ENCODE measurements around the gene TBX5.

Gene TBX5

GRCh38 chr12:114404926-114405518 is 922 bp downstream of the TBX5 start:
- no peak for DNase-seq

DNA sequence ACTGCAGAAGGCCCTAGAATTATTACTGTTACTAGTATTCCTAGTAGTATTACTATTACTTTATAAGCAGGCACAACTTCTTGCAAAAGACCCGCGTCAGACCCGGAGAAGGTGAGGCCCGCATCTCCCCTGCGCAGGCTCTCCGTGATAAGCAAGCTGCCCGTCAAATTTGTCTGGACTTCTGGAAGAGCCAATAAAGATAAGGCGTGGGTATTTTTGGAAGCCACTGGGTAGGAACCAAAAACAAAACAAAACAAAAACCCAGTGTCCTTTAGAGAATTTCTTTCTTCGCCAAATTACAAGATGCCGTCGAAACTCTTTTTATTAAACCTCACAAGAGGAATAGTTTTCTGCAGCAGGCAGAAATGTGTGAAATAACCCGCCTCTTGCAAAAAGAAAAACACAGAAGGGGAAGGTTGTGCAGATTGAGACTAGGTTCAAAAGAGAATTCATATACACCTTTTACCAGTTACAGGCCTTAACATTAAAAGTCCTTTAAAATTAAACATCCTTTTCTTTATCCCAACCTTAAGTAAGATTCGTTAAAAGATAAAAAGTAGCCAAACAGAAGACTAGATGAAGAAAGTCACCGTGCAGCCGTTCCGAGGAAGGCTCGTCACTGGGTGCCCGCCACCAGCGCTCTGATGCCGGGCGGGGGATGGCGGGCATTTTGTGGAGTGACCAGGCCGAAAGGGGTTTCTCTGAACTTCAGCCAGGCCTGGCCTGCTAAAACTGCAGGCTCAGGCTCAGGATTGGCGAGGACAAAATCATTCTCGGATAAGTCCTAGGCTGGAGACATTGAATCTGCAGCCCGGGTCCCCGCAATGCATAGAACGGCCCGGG is 1.6 kb downstream of the TBX5 start:
- no peak for DNase-seq

- DNase-seq, result no peak
Observed at GRCh38 chr12:114403690-114404066, 2.3 kb downstream of the TBX5 start.

DNA sequence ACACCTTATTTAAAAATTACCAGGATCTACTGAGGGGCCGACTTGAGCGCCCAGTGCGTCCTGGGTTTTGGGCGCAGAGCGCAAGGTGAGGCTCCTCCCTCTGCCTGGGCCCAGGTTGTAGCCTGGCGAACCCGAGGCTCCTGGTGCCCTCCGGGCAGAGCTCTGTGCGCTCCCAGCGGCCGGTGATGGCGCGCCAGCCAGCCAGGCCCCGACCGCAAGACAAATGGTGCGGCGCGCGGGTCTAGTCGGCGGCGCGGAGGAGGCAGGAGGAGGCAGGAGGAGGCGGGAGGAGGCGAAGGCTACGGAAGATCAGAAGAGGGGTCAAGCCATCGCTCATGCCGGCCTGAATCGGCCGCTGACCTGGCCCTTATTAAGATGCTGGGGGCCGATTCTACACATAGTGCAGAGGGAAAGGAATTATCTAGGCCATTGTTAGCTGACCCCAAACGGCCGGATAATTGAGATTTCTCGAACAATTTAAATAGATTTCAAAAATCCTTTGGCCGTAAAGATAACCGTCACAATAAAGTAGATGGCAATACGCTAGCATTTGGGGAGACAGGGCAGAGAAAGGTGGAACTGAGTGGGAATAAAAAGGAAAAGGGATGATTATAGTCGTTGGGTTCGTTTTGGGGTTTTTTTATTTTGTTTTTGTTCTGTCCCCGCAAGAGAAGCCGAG is 2.8 kb downstream of the TBX5 start:
- DNase-seq, result no peak

DNA sequence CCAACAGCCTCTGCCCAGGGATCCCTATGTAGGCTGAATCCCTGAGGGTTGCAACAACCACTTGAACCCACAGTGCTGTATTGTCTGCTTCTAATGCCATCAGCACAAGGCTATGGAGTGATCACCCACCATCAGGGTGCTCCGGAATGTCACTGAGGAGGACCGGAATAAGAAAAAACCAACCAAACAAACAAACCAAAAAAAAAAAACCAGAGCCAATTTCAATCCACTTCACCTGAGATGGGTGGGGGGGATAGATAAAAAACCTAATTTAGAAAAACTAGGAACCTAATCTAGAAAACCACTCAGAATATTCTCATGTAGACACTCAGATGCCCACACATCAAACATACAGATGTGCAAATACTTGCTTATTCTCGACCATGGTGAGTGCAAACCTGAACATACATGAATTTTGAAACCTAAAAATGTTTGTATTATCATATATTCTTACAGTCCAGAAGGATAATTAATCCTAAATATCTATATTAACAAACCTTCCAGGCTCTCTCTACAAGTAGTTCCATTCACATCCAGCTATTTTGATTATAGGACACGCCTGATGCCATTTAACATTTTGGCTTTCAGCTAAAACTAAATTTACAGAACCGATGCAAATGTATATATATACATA is 3.7 kb downstream of the TBX5 start:
- no peak for DNase-seq

DNA sequence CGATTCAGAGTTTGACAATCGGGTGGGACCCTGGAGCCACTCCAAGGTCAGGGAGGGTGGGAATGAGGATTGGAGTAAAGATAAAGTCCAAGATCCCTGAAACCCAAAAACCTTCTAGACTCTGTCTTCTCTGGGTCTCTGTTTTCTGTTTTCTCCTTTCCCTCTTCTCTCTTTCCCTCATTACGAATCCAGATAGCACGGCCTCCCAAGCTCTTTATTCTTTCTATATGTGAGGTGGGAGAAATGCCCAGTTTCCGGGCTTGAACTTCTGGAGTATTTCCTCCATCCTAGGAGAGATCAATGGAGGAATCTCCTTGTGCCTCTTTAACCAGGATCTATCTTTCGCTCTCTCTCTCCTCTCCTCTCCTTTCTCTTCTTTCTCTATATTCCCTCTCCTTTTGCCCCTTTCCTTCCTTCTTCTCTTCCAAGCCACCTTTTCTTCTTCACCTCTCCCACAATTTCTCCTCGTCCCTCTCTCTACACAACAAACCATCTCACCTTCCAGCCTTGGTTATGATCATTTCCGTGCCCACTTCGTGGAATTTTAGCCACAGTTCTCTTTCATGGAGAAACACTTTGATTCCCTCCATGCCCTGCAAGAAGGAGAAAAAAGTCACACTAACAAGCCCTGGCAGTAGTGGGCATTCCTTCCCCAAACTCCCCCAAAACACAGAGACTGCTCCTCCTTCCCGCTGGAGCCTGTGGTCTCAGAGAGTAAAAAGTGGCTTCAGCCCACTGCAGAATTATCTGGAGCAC is 4.4 kb downstream of the TBX5 start:
- DNase-seq, result no peak

- DNase-seq, result no peak
Observed at GRCh38 chr12:114400925-114401324, 5.0 kb downstream of the TBX5 start.

DNA sequence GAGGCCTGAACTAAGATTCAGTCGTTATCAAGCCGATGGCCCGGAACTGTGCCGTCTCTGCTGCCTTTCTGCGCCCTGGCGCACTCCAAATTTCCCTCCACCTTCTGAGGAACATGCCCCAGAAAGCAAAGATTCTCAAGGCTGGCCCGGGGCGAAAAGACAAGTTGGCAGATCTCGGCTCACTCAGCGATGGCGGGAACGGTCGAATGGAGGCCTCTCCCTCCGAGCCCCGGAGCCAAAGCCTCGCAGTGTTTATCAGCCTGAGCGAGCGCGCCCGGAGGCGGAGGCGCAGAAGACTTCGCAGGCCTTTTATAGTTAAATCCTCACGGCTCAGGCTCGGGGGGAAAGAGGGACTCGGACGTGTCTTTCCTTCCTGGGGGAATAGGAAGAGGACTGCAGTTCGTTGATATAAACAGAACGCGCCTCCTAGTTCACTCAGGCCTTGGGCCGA is 5.6 kb downstream of the TBX5 start:
- no peak for DNase-seq

DNA sequence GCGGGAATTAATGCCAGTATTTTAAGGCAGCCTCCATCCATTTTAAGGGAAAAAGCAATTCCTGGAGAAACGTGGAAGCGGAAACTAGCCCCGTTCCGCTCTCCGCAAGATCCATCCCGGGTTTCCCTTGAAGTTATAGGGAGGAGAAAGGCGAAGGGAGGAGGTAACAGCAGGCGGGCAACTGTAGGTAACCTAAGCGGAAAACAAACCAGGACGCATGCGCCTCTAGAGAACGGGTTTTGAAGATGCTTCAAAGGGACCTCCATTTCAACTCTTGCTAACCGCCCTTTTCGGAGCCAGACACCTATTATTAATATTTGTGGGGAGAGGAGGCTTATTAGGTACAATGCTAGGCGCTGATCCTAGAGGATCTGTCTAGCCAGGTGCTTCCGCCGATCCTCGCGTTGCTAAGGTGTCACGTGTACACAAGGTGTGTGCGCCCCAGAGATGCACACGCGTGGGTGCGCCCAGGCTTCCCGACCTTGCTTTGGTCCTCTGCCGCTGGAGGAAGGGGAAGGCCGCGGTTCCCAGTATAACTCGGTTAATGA is 6.2 kb downstream of the TBX5 start:
- DNase-seq, result no peak

GRCh38 chr12:114397978-114398881 is 7.7 kb downstream of the TBX5 start:
- DNase-seq, result no peak

DNA sequence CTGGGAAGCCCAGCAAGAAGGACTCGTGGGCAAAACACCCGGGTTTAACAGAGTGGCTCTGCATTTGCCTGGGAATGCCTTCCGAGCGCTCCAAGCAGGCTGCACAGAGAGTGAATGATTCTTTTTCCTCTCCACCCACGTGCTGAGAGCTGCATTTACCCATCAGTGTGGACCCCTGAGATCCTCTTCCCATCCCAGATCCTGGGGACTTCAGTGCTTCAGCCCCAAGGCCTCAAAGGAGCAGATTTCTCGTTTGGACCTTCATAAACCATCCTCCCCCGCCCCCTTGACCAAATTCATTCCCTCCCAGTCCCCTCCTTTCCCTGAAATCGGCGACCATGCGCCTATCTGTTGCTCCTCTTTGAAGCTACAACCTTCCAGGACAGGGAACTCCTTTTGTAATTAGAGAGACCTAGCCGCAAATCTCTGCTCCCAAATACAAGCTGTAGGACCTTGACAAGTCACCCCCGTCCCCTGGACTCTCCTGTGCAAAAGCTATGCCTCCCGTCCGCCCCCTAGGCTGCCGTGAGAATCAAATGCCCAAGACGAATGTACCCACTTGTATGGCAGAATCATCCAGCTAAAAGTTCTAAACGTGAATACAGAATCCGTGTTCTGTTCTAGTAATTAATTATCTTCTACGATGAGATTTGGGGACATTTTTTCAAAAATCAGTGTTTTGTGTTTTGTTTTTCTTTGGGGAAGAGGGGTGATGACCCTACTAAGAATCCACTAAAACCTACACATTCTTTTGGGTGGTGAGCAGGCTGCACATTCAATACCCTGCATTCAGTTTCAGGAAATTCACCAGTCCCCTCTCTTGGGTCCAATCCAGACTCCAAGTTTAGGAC is 8.8 kb downstream of the TBX5 start:
- DNase-seq, result no peak

- no peak for DNase-seq
Observed at GRCh38 chr12:114396153-114396868, 9.6 kb downstream of the TBX5 start.

DNA sequence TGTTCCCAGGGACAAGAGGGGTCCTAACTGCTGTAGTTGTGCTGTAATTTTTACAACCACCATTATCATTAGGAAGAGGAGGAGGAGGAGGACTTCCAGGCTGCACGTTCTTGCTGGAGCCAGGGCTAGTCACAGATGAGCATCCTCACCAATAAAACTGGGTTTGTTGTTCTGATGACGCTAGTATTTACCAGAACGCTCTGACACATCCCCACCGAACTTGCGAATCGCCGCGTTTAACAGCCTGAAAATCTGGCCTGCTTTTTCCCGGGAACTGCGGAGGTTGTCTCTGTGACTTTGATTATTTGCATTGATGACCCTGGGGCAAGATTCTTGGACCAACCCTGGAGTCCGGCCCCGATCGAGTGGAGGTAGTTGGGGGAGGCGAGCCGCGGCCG is 10.2 kb downstream of the TBX5 start:
- no peak for DNase-seq

DNA sequence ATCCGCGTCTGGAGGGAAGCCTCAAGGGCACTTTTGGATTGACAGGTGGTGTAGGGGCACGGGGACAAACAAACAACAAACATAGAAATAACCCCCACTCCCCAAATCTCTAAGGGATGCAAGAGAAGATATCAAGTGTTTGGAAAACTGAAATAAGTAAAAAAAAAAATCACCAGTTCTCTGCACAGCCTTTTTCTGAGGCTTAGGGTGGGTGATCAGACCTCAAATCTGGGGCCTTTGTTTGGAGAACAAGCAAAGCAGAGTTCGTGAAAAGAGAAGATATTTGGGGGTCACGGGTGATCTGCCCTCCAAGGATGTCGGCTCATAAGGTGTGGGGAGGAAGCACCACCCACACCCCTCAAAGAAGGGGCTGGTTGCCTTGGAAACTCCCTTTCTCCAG is 10.7 kb downstream of the TBX5 start:
- no peak for DNase-seq

DNA sequence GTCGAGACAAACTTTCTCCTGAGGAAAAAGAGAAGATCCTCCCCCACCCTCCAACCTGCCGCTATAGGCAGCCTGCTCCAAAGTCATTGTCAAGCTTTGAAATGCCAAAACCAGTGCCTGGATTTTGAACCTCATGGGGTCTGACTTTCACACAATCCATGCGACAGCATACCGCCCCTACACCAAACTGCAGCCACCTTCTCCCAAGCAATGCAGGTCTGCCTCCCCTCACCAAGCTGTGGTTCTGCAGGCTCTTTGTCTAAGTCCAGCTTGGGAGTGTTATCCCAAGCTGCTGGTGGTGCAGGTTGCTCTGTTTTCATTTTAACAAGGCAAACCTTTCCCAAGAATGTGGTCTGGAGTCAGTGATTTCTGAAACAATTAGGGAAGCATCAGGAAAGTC is 12.4 kb downstream of the TBX5 start:
- DNase-seq, result no peak

- DNase-seq, result no peak
Observed at GRCh38 chr12:114392909-114393308, 13.0 kb downstream of the TBX5 start.

DNA sequence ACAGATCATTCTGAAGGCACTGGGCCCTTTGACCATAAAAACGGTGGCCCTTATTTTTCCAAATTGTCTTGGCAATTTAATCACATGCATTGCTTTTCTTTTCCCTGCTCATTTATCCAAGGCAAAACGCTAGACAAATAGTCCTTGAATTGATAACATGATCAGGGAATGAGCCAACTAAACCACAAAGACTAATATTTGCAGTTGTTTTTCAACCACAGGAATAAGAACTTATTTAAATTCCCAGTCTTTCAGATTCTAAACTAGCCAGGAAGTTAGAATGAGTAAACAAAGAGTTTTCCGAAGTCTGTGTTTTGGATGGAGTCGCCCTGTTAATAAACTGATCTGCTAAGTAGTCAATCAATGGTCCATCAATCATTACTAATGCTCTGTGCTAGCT is 14.9 kb downstream of the TBX5 start:
- no peak for DNase-seq

DNA sequence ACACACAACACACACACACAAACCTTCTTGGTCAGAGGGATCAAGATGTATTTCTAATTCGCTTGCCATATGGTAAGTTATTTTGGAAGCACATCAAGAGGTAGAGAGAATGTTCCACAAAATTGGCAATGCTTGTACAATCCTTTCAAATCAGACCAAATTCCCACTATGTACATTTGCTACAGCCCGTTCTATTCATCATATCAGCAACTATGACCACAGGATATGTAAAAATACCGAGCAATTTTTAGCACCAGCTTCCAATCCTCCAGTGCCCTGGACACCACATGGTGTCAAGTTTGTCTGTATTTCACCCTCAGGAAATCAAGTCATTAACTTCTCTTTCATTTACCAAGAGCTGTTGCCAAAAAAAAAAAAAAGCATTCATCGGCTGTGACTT is 21.2 kb downstream of the TBX5 start:
- no peak for DNase-seq

- DNase-seq, result no peak
Observed at GRCh38 chr12:114381177-114381576, 24.8 kb downstream of the TBX5 start.

DNA sequence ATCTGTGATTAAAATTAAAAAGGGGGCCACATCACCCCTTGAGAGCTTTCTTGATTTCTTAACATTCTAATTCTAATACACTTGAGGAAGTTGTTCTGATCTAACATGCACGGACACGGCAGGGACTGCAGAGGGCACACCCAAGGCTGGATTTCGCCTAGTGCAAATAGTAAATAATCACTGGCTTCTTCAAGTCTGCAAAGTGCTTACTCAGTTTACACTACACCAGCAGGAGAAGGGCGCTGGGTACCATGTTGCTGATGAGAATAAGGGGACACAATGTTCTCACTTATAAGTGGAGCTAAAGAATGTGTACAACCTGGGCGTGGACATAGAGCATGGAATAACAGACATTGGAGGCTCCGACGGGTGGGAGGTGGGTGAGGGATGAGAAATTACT is 34.2 kb downstream of the TBX5 start:
- DNase-seq, result no peak
